ENCODE measurements around the gene ZNF592.

Gene ZNF592

DNA sequence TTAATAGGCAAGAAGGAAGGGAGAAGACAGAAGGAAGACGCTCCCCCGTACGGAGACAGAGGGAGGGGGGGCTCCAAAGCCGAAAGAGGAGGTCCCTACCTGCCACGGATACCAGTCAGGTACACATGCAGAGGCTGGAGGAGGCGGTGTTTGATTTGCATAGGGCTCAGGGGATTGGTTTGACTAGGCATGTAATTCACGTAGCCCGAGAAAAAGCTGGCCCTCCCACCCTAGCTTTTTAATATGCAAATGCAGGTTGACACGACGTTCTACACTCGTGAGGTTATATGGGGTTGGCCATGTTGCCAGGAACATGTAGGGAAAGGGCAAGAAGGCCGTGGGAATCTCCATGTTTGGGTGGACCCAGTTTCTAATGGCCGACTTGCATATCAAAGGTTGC is 29.8 kb downstream of the ZNF592 start:
- DNase-seq (ENCODE audit: low read depth), result no peak

DNA sequence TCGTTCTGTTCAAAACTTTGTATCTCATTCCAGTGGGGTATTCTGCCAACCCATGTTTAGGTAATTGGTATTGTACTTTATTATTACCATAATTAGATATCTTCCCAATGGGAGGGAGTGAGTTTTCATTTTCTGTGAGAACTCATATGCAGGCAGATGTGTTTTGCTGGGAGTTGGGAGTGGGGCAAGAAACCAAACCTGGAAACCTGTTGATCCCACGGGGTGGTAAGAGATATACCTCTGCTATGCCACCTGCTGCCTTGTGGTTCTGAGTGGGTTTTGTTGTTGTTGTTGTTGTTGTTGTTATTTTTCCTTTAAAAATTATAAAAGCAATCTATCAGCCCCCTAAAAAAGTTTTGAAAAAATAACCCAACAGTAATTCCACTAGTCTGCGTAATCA is 32.1 kb downstream of the ZNF592 start:
- DNase-seq (ENCODE audit: low read depth), result no peak

DNA sequence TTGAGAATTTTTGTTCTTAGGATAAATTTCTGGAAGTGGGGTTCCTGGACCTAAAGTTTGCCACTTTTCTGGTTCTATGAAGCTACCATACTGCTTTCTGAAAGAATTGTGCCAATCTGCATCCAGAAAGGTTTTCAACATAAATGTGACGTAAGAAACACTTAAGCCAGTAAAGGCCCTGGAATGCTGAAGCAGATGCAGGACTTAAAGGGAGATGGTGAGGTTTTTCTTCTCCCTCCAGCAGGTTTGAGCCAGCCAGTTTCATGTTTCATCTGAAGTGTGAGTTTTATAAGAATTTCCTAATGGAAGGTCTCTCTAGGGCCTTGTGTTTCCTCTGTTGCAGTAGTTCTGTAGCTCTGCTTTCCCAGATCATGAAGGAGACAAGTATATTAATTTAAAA is 33.1 kb downstream of the ZNF592 start:
- no peak for DNase-seq (ENCODE audit: low read depth)

DNA sequence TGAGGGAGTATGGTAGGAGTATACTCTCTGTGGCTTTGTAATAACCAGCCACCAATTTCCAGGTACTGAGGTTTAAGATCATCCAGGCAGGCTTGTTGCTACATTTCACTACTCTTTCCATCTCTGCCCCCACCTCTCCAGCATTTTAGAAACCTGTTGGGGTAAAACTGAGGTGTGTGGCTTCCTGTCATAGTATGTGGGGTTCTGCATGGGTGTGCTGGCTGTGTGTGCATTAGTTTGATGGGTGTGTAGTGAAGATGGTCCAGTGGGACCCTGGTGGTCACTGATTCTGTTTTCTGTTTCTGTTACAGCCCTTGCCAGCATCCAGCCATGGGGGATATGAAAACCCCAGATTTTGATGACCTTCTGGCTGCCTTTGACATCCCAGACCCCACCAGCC is 34.0 kb downstream of the ZNF592 start:
- no peak for DNase-seq (ENCODE audit: low read depth)

DNA sequence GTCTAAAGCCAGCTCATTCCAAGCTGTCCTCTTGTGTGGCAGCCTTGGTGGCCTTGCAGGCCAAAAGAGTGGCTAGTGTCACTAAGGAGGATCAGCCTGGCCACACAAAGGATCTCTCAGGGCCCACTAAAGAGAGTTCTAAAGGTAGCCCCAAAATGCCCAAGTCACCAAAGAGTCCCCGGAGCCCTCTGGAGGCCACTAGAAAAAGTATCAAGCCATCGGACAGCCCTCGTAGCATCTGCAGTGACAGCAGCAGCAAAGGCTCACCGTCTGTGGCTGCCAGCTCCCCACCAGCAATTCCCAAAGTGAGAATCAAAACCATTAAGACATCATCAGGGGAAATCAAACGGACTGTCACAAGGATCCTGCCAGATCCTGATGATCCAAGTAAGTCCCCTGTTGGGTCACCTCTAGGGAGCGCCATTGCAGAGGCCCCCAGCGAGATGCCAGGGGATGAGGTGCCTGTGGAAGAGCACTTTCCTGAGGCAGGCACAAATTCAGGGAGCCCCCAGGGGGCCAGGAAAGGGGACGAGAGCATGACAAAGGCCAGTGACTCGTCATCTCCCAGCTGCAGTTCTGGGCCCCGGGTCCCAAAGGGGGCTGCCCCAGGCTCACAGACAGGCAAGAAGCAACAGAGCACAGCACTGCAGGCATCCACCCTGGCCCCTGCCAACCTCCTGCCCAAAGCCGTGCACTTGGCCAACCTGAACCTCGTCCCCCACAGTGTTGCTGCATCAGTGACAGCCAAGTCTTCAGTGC is 35.3 kb downstream of the ZNF592 start:
- DNase-seq (ENCODE audit: low read depth), result no peak

DNA sequence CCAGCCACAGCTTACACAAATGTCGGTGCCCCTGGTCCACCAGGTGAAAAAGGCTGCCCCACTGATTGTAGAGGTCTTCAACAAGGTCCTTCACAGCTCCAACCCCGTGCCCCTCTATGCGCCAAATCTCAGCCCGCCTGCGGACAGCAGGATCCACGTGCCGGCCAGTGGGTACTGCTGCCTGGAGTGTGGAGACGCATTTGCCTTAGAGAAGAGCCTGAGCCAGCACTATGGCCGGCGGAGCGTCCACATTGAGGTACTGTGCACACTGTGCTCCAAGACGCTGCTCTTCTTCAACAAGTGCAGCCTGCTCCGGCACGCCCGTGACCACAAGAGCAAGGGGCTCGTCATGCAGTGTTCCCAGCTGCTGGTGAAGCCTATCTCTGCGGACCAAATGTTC is 35.9 kb downstream of the ZNF592 start:
- no peak for DNase-seq (ENCODE audit: low read depth)

DNA sequence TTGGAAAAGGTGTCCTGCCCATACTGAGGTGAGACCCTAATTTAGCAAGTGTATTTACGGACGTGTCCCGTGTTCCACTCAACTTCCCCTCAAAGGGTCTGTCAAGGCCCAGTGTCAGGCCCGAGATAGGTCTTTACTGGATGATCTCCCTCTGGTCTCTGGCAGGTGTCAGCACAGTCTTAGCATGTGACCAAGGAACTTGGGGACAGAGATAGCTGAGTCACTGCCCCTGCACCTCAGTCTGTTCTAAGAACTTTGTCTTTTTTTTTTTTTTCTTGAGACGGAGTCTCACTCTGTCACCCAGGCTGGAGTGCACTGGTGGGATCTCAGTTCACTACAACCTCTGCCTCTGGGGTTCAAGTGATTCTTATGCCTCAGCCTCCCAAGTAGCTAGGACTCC is 36.7 kb downstream of the ZNF592 start:
- DNase-seq (ENCODE audit: low read depth), result no peak

DNA sequence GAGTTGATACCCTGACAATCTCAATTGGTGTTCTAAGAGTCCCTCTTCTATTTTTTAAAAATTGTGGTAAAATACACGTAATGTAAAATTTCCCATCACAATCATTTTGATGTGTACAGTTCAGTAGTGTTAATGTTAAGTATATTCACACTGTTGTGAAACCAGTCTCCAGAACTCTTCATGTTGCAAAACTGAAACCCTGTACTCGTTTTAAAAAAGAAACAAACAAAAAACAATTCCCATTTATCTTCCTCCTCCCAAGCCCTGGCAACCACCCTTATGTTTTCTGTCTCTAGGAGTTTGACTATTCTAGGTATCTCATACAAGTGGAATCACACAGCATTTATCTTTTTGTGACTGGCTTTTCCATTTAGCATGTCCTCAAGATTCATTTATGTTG is 40.1 kb downstream of the ZNF592 start:
- DNase-seq (ENCODE audit: low read depth), result no peak

DNA sequence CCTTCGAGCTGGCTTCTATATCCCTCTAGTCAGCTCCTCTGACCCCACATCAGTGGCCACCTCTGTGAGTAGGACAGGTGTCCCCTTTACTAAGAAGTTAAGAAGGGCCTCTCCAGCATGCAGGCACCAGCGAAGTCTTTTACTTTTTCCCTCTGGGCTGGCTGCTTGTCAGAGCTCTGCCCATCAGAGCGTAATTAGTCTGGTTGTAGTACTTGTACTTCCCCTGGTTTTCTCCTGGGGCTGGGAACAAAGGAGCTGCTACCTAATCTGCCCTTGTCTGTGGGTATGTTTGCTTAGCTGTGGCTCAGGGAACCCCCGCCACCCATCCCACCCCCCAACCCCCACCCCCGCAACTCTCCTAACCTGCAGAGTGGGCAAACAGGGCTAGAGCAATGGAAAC is 41.4 kb downstream of the ZNF592 start:
- DNase-seq (ENCODE audit: low read depth), result no peak

DNA sequence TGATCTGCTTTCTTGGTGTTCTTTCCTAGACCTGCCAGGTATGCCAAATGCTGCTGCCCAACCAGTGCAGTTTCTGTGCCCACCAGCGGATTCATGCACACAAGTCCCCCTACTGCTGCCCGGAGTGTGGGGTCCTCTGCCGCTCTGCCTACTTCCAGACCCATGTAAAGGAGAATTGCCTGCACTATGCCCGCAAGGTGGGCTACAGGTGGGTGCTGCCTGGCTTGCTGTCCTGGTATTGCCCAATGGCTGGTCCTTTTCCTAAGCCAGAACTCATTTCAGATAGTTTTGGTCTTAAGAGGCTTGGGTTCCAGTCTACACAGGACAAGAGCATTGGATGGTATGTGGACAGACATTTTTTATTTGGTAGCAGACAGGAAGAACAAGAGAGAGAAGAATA is 42.3 kb downstream of the ZNF592 start:
- DNase-seq (ENCODE audit: low read depth), result no peak

DNA sequence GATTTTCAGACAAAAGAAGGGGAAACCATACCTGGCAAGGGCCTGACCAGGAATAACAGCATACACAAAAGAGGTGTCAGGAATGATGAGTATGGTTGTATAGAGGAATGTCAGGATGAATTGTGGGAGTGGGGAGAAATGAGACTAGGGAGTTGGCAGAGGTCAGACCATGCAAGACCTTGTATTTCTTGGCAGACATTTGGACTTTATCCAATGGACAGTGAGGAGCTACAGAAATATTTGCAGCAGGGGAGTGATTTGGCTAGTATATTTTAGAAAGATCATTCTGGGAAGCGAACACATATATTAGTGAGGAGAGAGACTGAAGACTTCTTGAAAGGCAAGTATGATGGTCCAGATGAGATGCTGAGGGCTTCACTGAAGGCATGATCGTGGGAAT is 43.4 kb downstream of the ZNF592 start:
- DNase-seq (ENCODE audit: low read depth), result no peak

DNA sequence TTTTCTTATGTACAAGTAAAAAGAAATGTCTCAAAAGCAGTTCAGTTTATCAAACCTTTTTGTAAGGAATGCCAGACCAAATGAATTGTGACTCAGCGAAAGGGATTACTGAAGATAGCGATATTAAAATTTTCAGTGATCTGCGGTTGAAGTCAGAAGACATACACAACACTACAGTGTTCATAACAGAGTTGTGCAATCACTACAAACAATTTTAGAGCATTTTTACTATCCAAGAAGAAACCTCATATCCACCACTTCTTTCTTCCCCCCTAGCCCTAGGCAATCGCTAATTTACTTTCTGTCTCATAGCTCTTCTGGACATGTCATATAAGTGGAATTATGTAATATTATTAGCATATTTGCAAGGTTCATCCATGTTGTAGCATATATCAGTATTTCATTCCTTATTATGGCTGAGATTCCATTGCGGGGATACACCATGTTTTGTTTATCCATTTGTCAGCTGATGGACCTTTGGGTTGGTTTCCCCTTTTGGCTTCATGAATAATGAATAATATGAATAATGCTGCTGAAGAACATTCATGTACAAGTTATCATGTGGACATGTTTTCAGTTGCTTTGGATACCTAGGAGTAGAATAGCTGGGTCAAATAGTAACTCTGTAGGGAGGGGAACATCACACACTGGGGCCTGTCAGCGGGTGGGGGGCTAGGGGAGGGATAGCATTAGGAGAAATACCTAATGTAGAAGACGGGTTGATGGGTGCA is 45.2 kb downstream of the ZNF592 start:
- no peak for DNase-seq (ENCODE audit: low read depth)

DNA sequence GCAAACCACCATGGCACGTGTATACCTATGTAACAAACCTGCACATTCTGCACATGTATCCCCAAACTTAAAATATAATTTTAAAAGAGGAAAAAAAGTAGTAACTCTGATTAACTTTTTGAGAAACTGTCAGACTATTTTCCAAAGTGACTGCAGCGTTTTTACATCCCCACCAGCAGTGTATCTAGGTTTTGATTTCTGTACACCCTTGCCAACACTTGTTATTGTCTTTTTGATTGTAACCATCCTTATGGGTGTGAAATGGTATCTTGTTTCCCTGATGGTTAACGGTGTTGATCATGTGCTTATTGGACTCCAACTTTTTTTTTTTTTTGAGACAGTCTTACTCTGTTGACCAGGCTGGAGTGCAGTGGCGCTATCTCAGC is 45.8 kb downstream of the ZNF592 start:
- DNase-seq (ENCODE audit: low read depth), result no peak

DNA sequence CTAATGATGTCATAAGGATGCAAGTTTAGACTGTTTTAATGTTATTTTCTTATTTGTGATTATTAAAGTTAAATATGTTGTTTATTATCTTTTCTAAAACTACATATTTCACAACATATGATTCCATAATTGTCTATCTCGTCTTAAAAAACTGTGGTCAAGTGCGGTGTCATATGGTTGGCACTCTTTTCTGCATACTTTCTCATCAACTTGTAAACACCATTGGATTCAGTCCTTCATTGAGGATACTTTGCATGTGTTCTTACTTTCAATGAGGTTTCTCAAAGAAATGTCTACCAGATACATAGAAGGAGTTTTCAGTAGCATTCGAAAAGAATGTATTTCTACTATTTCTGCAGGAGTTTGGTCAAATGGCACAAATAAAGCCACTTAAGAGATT is 46.8 kb downstream of the ZNF592 start:
- no peak for DNase-seq (ENCODE audit: low read depth)

DNA sequence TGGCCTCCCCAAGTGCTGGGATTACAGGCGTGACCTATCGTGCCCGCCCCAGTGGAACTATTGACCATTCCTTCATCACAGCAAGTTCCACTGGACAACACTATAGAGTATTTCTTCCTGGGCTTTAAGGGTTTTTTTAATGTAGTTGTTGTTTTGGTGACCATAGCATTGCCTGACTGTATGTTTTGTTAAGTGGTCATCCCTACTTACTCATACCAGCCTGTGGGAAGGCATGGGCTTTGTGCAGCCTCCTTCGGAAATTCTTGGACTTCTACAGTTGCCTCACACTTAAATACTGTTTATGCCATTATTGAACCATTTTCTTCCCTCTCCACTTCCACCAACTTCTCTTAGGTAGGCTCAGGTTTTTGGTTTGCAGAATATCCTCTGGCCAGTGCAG is 48.8 kb downstream of the ZNF592 start:
- DNase-seq (ENCODE audit: low read depth), result peak; percentile 58

DNA sequence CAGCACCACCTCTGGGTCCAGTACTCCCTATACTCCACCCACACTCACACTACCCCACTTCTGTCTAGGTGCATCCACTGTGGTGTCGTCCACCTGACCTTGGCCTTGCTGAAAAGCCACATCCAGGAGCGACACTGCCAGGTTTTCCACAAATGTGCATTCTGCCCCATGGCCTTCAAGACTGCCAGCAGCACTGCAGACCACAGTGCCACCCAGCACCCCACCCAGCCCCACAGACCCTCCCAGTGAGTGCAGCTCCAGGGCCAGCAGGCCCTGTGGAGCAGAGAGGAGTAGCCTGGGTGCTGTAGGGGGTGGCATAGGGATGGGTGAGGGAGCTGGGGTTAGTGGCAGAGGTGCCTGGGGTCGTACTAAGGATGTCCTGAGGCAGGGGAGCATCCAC is 49.4 kb downstream of the ZNF592 start:
- no peak for DNase-seq (ENCODE audit: low read depth)

DNA sequence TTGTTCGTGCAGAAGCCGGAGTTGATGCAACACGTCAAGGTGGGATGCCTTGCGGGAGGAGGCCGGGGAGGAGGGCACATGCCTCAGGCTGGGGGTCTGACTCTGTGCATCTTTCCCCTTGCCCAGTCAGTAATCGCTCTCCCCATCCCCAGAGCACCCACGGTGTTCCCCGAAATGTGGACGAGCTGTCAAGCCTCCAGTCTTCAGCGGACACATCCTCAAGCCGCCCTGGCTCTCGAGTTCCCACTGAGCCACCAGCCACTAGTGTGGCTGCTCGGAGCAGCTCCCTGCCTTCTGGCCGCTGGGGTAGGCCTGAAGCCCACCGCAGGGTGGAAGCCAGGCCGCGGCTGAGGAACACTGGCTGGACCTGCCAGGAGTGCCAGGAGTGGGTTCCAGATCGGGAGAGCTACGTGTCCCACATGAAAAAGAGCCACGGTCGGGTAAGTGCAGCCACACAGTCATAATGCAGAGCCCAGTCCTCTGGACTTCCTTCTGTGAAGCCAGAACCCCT is 50.1 kb downstream of the ZNF592 start:
- DNase-seq (ENCODE audit: low read depth), result no peak

DNA sequence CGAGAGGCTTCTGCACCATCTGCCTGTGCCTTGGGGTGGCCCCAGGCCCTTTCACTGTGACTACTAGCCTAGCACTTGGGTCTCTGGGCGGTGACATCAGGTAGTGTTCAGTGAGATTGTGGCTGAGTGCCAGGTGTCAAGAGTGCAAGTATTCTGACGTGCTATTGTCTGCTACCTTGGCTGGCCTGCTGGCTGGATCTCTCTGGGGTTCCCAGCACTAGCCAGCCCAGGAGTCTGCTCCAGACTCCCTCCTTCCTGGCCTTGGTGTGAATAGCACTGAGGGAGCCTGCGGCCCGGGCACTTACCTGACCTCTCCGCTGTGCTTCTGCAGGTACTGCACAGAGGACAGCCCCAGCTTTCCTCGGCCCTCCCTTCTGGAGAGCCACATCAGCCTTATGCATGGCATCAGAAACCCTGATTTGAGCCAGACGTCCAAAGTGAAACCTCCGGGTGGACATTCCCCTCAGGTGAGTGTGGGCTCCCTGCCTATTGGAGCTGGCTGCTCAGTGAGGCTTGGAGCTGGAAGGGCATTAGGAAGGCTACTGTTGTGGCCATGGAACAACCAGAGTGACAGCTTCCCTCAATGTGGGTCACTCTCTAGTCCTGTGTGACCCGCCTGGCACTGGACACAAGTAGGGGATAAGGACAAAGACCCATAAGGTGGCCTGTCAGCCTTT is 51.3 kb downstream of the ZNF592 start:
- no peak for DNase-seq (ENCODE audit: low read depth)

DNA sequence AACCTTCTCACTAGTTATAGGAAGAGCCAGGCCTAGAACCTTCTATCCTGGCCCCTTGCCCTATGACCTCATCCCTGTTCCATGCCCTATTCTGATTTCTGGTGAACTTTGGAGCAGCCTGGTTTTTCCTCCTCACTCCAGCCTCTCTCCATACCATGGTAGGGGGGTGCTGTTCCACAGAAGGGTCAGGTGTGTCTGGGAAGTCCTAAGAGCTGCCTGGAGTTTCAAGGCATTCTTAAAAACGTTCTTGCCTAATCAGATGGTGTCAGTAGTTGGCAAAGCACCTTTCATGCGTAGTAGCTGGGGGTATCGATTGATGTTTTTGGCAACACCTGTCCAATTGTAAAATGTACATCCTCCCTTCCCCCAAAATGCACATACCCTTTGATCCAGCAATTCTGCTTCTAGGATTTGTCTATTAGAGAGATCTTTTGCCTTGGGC is 52.0 kb downstream of the ZNF592 start:
- DNase-seq (ENCODE audit: low read depth), result no peak

DNA sequence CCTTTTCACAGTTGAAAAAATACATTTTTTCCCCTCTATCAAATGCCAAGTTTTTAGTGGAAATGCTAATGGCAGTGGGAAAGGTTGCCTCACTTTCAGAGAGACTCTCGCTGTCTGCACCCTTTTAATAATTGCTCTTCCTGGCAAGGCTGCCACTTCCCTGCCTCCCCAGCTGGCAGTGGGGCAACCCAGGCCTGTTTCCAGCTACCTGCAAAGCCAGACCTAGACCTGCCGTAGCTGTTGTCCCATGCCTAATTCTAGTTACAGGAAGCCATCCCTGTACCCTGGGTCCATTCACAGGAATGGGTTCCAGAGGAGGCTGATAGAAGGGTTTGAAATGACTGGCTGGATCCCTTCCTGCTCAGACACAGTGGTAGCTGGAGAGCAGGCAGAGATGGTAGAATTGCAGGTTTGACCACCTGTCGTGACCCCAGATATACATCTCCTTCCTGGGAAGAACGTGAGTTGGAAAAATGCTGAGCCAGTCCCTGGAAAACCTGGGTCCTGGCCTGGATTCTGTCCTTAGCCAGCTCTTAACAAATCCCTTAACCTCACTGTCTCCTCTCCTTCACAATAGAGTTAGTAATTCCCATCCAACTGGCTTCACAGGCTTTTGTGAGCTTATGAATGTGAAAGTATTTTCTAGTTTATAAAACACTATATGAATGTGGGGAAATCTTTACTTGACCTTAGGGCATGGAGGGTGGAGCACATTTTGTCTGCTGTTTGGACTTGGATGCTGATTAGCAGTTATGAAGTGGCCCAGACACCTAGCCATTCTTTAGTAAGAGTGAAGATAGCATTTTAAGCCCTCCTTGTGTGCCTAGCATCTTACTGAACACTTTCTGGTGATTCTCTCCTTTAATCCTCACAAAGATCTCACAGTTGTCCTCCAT is 55.9 kb downstream of the ZNF592 start:
- no peak for DNase-seq (ENCODE audit: low read depth)

DNA sequence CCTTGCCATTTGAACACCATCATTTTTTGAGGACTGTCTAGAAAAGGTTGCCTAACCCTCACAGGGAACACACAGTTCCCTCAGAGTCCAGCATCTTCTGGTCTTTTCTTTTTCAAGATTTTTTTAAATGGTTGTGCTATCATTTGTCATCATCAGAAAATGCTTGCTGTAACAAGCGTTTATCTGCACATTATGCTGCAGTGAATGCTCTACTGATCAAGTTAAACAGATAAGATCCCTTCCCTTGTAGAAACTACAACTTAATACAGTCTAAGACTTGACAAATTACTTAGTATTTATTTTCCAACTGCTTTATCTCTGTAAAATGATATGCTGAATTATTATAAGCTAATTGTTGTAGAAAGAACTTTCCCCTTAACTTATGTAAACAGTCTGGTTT is 56.8 kb downstream of the ZNF592 start:
- DNase-seq (ENCODE audit: low read depth), result no peak

DNA sequence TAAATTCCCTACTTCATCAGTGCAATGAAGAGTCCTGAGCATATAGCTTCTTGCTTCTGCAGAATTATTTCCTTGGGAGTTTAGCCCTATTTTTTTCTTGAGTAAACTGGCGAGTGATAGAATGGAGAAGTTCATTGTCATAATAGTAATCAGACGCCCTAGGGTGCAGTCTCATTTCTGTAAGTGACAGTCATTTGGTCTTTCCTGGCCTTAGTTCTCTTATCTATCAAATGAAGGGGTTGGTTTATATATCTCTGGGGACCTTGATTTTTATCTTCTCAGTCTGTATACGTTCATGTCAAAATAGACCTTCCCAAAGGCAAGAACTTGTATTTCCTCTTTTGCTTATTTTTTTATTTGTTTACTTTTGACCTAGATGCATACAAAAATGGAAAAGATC is 58.8 kb downstream of the ZNF592 start:
- no peak for DNase-seq (ENCODE audit: low read depth)
